Measurements from ENCODE around the gene EHD1.

Gene EHD1

DNA sequence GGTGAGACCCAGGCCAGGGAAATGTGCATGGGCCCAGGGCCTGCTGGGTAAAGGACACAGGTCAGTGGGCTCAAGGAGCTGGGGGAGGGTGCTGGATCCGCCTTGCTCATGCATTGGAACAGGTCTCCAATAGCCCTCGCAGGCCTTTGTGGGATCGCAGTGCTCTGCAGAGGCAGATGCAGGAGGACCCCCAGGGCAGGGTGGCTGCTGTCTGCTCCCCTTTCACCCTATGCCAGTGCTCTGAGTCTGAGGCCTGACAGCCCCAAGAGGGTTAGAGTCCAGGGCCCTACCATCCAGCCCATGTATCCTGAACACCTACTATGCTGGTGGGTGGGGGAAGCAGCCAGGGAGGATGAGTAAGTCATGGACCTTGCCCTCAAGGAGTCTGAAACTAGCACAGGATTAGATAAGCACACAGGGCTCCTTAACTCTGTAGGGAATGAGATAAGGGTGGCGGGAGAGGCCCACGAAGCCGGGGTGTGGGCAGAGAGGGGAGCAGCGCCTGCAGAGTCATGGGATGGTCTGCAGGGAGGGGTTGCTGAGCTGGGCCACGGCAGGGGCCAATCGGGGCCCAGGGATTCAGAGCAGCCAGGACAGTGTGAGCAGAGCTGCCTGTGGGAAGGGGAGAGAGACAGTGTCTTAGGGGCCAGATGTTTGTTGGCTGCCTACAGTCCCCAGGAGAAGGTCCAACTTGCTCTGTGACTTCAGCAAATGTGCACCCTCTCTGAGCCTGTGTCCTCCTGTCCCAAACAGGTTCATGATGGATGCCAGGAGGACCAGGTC lies 10.5 kb upstream of the EHD1 start:
- DNase-seq = no peak

DNA sequence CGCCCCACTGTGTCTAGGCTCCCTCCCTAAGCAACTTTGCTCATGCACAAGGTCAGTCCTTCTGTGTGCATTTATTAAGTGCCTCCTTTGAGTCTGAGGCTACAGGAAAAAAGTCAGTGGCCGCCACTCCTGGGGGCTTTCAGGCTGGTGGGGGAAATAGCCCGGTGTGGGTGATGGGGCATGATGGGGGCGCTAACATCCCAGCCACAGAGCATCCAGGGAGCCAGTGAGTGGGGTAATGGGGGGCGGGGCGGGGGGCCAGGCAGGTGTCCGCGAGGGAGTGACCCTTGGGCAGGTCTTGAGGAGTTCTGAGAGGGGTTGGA lies 9.9 kb upstream of the EHD1 start:
- DNase-seq = no peak

DNA sequence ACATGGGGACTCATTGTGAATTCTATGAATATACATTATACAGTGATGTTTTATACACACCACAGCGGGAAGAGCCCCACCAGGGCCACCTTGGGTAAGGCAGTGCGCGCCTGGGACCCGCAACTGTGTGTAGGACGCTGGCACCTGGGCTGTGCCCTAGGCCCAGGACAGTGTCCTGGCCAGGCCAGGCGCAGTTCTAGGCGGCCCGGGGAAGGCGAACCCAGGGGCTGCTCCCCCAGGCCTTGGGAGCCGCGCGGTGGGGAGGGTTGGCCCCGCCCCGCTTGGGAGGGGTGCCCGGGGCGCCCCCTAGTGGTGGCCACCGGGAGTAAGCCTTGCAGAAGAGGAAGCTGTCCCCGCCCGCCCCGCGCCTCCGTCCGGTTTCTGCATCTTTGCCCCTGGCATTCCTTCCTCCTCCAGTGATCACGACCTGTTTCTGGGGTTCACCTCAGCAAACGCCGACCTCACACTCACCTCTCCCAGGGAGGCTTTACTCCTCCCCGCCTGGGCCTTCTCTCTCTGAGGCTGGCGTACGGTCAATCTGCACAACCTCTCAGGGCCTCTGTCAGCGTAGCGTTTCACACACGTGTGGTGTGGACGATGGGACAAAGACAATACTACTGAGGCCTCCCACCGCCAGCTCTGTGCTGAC lies 9.5 kb upstream of the EHD1 start:
- peak; percentile 21 for DNase-seq

DNA sequence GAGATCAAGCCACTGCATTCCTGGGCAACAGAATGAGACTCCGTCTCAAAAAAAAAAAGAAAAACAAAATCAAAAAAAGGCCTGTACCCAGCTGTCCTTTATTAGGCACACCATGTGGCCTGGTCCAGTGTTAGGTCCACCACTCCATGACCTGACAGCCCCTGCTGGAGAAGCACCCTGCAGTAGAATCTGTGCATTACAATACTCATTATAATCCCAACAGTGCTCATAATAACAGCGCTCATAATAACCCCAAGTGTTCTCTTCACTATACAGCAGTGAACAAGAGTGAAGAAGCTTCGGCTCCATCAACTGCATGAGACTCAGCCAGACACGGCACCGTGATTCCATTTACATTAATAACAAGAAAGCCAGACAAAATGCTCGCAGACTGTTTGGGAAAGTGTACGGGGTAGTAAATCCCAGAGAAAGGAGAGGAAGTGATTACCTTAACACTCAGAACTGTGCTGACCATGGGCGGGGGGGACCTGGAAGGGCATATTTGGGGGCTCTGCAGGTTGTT lies 8.9 kb upstream of the EHD1 start:
- DNase-seq = no peak

DNA sequence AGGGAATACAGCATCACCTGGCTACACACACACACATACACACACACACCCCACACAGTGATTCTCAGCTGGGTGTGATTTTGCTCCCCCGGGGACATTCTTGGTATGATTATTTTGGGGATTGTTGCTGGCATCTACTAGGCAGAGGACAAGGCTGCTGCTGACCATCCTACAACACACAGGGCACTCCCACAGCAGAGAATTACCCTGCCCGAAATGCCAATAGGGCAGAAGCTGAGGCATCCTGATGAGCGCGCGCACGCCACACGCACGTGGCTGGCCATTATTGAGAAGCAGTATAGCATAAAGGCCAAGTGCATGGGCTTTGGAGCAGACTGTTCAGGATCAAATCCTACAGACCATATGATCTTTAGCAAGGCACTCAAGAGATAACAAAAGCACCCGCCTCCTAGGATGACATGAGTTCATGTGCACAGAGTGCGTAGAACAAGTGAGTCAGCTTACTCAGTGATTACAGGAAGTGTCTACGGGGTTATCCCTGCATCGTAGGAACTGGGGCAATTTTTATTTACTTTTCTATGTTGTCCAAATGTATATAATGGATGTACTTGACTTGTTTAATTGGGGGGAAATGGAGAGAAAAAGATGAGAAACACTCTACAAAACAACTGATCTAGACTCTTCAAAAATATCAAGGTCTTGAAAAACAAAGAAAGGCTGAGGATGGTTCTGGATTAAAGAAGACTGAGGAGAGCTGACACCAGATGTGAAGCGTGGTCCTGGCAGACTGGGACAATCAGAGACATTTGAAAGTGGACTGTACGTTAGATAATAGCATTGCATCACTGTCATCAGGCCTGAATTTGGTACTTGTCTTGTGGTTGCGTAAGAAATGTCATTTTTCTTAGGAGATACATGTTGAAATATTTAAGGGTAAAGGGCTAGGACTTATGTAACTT lies 7.2 kb upstream of the EHD1 start:
- DNase-seq = no peak

DNA sequence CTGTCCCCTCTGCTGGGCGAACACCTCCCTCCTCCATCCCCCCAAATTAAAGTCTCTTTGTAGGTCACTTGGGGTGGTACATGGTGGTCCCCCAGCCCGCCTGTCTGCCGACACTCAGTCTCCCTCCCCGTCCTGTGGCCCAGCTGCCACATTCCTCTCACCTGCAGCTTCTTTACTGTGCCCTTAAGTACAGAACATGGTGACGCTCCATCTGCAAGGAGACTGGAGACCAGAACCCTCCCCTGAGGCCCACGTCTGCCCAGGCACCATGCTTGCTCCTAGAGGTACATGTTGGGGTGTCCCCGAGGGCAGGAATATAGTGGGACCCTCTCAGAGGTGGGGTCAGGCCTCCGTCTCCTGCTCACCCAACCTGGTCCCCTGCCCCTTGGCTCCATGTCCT lies 5.6 kb upstream of the EHD1 start:
- no peak for DNase-seq

DNA sequence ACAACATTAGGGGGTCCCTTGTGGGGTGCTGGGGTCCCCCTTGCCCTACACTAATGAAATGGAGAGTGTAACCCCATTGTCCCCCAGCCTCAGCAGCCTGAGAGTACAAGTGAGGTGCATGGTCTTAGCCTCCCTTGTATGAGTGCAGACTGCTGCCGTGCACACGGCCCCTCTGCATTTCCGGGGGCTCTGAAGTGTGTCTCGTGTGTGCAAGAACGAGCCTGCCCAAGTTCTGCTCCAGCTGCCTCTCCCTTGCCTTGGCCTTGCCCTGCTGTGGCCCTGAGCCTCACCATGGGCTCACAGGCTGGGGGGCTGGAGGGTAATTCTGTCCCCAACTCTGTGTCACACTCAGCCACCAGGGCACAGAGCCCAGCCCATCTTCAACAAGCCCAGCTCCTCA lies 5.2 kb upstream of the EHD1 start:
- DNase-seq = no peak

DNA sequence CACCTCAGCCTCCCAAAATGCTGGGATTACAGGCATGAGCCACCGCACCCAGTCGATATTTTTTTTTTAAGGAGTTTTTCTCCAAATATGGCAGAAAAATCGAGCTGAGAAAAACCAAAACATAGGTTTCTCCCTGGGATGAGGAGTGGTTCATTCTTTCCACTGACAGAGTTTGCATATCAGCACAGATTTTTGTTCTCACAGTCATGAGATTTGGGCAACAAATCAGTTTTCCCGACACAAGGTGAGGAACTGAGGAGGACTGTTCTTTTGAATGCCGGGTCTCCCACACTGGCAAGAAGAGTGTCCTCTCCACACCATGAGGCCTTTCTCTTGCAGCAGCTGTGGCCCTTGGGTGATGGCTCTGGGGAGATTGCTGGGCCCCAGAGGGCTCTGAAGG lies 3.8 kb upstream of the EHD1 start:
- no peak for DNase-seq

DNA sequence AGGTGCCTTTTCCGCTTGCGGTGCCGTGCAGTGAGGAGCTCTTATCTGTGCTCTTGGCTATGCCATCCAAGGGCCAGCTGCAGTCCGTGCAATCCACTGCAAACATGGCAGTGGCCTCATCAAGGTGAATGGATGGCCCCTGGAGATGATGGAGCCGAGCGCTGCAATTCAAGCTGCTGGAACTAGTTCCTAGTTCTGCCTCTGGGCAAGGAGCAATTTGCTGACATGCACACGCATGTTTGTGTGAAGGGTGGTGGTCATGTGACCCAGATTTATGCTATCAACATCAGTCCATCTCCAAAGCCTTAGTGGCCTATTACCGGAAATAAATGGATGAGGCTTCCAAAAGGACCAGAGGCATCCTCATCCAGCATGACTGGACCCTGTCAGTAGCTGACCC lies 3.1 kb upstream of the EHD1 start:
- DNase-seq = no peak

DNA sequence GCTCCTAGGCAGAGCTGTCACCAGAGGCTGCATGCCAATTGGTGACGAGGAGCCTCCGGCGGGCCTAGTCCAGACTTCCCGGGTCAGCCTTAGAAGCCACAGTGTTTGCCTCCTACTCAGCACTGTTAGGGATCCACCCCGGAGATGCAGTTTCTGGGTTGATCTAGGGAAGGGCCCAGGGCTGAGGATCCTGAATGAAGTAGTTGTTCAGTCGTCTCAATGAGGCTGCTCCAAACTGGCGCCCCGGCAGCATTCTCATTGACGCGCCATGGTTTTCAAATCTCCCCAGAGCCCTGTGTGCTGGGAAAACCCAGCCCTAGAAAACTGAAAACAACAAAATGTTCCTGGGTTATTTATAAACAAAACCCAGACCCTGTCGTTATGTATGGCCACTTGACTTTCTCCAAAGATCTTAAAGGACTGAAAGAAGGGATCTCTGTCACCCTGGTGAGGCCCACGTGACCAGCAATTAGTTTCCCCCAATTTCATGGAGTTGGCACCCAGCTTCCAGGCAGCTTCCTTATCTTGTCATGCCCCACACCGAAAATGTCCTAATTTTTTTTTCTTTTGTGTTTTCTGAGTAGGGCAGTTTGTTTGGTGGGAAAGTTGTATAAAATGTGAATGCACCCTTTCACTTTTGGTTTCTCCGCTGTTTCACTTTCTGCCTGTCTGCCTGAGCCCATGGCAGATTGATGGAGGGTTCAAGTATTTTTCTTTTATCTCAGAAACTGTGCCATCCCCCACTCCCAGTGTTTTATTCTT lies 2.0 kb upstream of the EHD1 start:
- no peak for DNase-seq

DNA sequence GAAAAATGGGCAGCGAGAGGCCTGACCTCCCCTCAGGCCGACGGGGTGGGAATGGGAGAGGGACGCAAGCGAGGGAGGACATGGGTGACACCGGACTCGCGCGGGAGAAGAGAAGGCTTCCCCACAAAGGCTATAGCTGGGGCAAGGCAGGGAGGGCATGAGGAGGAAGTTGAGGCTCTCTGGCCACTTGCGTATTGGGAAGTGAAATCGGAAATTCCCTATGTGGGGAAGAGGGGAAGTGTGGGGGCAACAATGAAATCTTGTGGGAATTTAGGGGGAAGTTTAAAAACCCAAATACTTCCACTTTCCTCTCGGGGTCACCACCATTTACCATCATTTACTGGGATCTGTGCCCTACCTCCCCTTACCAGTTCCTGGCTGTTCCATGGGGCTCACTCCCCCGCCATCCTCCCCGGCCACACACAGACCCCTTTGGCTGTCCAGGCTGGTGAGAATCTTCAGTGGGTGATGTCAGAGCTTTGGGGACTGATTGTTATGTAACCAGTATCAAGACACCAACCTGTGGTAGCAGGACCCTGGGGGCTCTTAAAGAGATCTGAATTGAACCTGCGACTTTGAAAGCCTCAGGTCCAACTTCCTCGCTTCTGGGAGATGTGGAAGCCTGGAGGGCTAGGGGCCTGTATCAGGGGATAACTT lies 951 bp upstream of the EHD1 start:
- no peak for DNase-seq

DNA sequence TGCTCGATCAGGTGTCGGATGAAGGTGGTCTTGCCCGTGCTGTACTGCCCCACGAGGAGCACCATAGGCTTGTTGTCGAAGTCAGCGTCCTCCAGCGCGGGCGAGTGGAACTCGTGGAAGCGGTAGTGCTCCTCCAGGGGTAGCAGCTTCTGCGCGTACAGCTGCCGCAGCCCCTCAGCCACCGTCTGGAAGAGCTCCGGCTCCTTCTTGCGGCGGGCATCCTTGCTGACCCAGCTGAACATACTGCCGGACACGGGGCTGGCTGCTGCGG lies 263 bp downstream of the EHD1 start:
- no peak for DNase-seq

DNA sequence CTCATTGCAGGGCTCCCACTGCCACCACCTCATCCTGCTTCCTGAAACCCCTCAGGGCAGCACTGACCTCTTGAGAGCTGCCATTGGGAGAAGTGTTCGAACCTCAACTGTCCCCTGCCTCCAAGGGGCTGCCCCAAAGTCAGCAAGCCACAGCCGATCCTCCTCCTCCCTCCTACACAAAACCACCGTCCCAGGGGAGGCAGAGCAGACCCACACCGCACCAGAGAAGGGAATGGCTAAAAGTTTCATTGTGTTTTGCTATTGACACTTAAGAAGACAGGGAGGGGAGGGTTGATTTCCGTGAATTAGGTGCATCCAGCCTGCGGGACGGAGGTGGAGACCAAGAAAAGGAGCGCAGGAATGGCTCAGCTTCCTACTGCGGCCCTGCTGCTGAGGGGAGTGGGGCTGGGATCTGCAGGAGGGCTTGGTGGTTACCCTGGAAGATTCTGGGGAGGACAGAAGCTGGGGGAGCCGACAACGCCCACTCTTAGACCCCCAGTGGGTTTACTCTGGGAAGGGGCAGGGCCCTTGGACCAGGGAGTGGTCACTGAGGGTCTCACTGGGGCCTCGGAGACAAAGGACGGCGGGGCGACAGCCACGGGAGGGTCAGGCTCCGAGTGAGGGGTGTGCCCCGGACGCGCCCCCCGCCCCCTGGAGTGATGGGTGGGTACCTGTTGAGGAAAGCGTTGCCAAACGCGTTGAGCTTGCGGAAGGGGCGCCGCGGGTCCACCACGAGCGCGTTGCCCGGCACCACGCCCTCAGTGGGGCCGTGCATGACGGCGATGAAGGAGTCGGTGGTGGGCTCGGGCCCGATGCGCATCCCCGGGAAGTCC lies 815 bp downstream of the EHD1 start:
- DNase-seq = no peak

DNA sequence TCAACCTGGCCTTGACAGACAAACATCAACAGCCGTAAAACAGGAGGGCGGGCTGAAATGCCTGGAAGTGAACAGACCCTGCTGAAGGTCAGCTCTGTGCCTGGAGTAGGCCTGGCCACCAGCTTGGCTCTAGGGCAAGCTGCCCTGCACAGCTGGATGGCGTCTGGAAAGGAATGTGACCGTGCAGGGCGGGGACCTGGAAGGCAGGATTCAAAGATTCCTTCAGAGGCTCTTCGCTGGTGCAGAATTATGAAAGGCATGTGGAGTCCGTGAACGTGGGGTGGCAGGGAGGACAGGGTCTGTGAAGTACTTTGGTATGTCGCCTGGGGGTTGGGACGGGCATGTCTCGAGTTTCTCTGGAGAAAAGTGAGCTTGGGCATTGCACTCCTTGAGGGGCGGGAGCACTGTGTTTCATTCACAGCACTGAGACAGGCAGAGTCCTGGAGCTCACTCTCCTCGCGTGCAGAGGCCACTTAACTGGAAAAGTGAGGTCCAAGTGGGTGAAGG lies 1.5 kb downstream of the EHD1 start:
- DNase-seq = no peak

DNA sequence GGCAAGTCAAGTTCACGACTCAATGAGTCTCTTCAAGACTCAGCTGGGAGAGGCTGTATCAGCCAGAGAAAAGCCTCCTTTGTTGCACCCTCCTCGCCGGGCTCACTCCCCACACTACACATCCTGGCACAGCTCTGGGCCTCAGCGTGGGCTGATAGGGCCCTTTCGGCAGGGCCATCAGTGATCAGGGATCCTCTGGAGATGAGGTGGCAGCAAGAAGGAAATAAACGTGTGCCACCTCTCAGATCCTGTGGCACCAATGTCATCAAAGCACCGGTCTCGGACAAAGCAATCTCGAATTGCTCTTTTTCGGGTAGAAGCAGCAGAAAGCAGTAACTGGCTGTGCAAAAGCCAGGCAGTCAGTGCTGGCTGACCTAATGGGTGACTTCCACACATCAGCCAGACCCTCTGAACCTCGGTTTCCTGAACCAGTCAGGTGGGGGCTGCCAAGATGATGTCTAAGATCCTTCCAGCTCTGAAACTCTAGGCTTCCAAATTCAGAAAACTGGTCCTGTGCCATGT lies 2.1 kb downstream of the EHD1 start:
- no peak for DNase-seq

DNA sequence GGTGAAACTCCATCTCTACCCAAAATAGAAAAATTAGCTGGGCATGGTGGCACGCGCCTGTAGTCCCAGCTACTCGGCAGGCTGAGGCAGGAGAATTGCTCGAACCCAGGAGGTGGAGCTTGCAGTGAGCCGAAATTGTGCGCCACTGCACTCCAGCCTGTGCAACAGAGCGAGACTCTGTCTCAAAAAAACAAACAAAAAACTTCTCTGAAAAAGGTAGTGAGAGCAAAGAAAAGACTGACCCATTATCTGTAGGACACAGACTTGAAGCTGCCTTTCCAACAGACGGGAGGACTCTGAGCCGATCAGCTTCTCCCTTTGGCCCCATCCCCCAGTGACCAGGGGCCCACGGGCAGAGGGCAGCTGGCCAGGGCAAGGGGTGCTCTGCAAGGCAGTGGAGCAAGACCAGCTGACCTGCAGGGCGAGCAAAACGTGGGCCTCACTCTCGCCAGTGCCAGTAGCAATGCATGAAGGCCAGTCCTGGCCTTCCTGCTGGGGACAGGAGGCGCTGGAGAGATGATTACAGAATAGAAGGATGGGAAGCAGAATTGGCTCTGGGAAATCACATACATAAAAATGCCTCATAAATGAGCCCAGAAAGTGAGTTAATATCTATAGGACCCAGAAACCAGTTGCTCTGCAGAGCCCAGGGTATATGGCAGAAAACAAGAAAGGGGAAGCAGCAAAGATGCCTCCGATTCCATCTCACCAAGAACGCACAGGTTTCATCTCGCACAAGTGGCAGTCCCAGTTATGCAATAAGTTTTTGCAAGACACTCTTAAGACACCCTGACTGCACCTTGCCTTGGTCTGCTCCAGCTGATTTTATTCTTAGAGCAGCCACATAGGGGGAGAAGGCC lies 2.8 kb downstream of the EHD1 start:
- no peak for DNase-seq

DNA sequence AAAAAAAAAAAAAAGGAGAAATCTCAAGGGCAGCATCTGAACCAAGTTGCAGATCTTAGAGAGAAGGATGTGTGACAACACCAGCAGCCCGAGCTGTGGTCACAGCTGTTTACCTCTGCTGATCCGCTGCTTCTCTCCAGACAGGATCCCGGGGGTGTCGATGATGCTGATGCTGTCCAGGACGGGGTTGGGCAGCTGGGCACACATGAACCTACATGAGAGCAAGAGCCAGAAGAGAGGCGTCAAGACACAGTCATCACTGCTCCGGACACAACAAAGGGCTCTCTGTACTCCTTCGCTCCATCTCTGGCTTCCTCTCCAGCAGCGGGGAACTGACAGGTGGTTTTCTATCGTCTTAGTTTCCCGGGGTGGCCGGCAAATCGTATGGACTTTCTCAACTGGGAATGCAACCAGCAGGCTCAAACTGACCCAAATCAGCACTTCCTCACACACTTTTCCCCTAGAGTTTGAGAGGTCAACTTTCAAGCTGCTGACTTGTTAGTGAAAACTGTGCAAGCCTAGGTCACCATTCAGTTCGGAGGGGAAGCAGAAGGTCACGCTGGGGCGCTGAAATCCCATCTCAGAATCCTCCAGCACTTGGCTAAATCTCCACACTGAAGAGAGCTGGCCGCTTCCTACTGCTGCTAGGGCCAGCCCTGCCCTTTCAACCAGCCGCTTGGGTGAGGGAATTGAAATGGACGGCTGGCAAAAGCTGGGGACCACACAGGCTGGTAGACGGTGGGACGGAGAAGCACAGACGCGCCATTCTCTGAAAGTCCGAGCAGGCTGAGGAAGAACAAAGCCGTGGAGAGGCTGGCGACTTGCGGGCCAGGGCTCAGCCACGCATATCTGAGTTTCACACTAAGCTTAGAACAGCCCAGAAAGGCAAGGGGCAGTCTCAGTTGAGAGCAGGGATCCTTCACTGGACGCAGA lies 3.8 kb downstream of the EHD1 start:
- DNase-seq = no peak

DNA sequence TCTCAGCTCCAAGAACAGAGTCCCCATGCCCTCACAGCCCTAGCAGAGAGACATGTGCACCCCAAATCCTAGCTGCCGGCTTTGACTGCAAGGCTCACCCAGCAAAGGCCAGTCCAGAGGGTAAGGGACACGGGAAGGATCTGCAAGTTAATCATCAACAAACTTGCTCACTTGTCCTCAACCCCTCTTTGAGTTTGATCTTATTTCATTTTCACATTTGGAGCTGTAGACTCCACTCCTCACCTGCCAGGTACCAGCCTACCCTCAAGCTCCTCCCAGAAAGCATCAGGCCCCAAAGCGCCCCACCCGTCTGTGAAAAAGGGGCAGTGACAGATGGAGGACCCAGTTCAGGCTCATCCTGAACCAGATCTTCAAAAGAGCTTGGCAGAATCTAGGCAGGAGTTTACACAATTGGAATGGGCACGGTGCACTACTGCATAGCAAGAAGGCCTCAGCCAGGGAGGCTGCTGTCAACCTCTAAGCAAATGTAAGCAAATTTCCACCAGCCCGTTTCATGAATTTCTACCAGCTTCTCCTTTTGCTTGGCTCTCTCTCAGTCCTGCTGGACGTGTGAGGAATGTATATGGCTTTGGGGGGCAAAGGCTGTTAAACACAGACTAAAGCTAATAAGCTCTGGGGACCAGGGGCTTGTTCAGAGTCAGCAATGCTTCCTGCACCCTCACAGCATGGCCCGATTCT lies 5.5 kb downstream of the EHD1 start:
- no peak for DNase-seq
